T-helper 1 cell treated with Interleukin-12 subunit alpha and Interleukin-12 subunit beta and Interleukin-4 antibody, amounts not matched to agents 30 μg/mL and 1 μg/mL, for 36 hours (primary cell): ENCODE measurements around the gene MDM2.
"Not testable (repeated sequence)": the region's sequence is repeated elsewhere in the genome, so short reads cannot be mapped to it uniquely, and the experiment has no call there.

Source experiments
- H3K27ac Mint-ChIP-seq: one replicate; pipeline ENCODE4 v1.8.0; 2021; ENCODE audit warnings: mild to moderate bottlenecking, mixed read lengths
- H3K27me3 Mint-ChIP-seq: one replicate; pipeline ENCODE4 v1.8.0; 2021; ENCODE audit warnings: low read depth, mixed read lengths
- H3K36me3 Mint-ChIP-seq: one replicate; pipeline ENCODE4 v1.8.0; 2021; ENCODE audit warnings: low read depth, mixed read lengths
- H3K4me1 Mint-ChIP-seq: one replicate; pipeline ENCODE4 v1.8.0; 2021; ENCODE audit warnings: low read depth, mixed read lengths
- H3K4me3 Mint-ChIP-seq: one replicate; pipeline ENCODE4 v1.8.0; 2021; ENCODE audit warnings: mild to moderate bottlenecking, moderate library complexity, mixed read lengths
- H3K9me3 Mint-ChIP-seq: one replicate; pipeline ENCODE4 v1.8.0; 2021; ENCODE audit warnings: mixed read lengths

The MDM2 gene

DNA sequence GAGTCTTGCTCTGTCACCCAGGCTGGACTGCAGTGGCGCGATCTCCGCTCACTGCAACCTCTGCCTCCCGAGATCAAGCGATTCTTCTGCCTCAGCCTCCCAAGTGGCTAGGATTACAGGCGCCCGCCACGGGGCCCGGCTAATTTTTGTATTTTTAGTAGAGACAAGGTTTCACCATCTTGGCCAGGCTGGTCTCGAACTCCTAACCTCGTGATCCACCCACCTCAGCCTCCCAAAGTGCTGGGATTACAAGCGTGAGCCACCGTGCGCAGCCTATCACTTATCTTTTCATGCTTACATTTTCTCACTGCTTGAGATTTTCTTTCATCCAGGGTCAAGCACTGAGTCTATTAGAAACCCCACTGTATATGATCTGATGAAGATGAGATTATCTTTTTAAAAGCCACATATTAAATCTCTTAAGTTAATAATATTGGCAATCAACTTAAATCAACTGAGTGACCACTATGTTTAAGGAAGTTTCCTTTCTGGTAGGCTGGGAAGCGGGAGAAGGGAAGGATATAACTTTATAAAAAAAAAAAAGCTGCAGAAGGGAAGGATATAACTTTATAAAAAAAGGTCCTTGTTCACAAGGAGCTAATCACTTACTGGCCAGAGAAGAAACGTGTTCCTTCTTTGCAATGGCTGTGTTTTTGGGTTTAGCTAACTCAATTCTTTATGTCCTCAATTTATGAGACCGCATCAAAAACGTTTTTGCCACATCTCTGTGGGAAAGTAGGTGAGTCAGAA is 1.3 kb upstream of the MDM2 start:
- Mint-ChIP-seq H3K4me1 (peaks cover 19% of the 10 kb centered on the region), H3K36me3 (peaks cover 28% of the 10 kb centered on the region), H3K4me3 (peak overlapping the region; percentile 91), H3K27me3 (no peaks in the 10 kb centered on the region), H3K9me3 (no peaks in the 10 kb centered on the region), H3K27ac (peak overlapping the region; percentile 99)

DNA sequence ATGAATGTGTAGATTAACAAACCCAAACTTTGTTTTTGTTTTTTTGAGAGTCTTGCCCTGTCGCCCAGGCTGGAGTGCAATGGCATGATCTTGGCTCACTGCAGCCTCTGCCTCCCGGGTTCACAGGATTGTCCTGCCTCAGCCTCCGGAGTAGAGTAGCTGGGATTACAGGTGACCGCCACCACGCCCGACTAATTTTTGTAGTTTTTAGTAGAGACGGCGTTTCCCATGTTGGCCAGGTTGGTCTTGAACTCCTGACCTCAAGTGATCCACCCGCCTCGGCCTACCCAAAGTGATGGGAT is 752 bp upstream of the MDM2 start:
- Mint-ChIP-seq H3K4me1 (peaks cover 17% of the 10 kb centered on the region), H3K36me3 (peaks cover 30% of the 10 kb centered on the region), H3K27ac (peak overlapping the region; percentile 99), H3K4me3 (peak overlapping the region; percentile 91)
- H3K27me3 Mint-ChIP-seq, H3K9me3 Mint-ChIP-seq: not testable (repeated sequence)

DNA sequence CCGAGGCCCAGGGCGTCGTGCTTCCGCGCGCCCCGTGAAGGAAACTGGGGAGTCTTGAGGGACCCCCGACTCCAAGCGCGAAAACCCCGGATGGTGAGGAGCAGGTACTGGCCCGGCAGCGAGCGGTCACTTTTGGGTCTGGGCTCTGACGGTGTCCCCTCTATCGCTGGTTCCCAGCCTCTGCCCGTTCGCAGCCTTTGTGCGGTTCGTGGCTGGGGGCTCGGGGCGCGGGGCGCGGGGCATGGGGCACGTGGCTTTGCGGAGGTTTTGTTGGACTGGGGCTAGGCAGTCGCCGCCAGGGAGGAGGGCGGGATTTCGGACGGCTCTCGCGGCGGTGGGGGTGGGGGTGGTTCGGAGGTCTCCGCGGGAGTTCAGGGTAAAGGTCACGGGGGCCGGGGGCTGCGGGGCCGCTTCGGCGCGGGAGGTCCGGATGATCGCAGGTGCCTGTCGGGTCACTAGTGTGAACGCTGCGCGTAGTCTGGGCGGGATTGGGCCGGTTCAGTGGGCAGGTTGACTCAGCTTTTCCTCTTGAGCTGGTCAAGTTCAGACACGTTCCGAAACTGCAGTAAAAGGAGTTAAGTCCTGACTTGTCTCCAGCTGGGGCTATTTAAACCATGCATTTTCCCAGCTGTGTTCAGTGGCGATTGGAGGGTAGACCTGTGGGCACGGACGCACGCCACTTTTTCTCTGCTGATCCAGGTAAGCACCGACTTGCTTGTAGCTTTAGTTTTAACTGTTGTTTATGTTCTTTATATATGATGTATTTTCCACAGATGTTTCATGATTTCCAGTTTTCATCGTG is 612 bp downstream of the MDM2 start:
- Mint-ChIP-seq H3K4me3 (peak overlapping the region; percentile 91), H3K4me1 (peaks cover 28% of the 10 kb centered on the region), H3K27me3 (no peaks in the 10 kb centered on the region), H3K36me3 (peaks cover 43% of the 10 kb centered on the region), H3K27ac (peak overlapping the region; percentile 96), H3K9me3 (no peaks in the 10 kb centered on the region)

DNA sequence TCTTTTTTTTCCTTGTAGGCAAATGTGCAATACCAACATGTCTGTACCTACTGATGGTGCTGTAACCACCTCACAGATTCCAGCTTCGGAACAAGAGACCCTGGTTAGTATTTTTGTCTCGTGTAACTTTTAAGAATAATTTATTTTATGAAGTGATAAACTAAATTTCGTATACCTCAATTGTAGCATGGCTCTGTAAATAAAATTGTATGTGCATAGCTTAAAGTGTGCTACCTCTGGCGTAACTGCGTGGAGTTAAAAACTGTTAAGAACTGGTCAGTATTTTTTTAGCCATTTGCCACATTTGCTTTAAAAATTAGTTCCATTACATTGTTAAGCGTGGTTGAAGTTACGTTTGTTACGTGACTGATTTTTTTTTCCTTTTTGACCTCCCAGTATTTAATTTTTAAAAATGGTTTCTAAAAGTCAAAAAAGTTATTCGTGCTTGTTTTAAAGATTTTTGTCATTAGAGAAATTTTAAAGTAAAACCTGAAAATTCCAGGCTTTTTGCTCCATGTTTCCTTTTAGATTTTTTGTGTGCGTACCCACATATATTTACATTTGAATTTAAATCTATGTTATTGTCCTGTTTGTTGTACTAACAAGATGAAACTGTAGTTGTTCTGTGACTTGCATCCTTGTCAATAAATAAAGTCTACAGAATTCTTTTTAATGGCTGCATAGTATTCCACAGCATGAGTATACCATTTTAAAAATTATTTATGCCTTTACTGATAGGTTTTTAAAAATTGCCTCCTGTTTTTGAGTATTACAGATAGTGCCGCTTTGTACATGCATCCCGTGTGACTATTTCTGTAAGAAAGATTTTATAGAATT is 1.4 kb downstream of the MDM2 start:
- H3K4me1 Mint-ChIP-seq = peaks cover 32% of the 10 kb centered on the region
- H3K36me3 Mint-ChIP-seq = peaks cover 48% of the 10 kb centered on the region
- peak overlapping the region; percentile 96 for H3K27ac Mint-ChIP-seq
- H3K4me3 Mint-ChIP-seq = peak overlapping the region; percentile 91
- no peaks in the 10 kb centered on the region for H3K9me3 Mint-ChIP-seq
- no peaks in the 10 kb centered on the region for H3K27me3 Mint-ChIP-seq

DNA sequence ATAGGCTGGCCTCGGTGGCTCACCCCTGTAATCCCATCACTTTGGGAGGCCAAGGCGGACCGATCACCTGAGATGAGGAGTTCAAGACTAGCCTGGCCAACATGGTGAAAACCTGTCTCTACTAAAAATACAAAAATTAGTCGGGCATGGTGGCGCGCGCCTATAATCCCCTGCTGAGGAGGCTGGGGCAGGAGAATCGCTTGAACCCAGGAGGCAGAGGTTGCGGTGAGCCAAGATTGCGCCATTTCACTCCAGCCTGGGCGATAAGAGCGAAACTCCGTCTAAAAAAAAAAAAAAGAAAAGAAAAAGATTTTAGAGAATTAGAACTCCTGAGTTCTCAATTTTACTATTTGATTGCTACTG is 2.0 kb downstream of the MDM2 start:
- H3K27me3 Mint-ChIP-seq, H3K9me3 Mint-ChIP-seq: not testable (repeated sequence)
- Mint-ChIP-seq H3K27ac (peak overlapping the region; percentile 96), H3K4me3 (peak overlapping the region; percentile 91), H3K4me1 (peaks cover 38% of the 10 kb centered on the region), H3K36me3 (peaks cover 54% of the 10 kb centered on the region)

DNA sequence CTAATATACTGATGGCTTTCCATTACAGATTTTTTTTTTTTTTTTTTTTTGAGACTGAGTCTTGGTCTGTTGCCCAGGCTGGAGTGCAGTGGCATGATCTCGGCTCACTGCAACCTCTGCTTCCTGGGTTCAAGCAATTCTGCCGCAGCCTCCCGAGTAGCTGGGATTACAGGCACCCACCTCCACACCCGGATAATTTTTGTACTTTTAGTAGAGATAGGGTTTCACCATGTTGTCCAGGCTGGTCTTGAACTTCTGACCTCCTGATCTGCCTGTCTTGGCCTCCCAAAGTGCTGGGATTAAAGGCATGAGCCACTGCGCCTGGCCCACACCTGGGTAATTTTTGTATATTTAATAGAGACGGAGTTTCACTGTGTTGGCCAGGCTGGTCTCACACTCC is 3.6 kb downstream of the MDM2 start:
- H3K4me1 Mint-ChIP-seq = peaks cover 41% of the 10 kb centered on the region
- H3K4me3 Mint-ChIP-seq = peak overlapping the region; percentile 82
- H3K36me3 Mint-ChIP-seq = peaks cover 58% of the 10 kb centered on the region
- H3K27me3 Mint-ChIP-seq, H3K9me3 Mint-ChIP-seq: not testable (repeated sequence)
- peak overlapping the region; percentile 52 for H3K27ac Mint-ChIP-seq

DNA sequence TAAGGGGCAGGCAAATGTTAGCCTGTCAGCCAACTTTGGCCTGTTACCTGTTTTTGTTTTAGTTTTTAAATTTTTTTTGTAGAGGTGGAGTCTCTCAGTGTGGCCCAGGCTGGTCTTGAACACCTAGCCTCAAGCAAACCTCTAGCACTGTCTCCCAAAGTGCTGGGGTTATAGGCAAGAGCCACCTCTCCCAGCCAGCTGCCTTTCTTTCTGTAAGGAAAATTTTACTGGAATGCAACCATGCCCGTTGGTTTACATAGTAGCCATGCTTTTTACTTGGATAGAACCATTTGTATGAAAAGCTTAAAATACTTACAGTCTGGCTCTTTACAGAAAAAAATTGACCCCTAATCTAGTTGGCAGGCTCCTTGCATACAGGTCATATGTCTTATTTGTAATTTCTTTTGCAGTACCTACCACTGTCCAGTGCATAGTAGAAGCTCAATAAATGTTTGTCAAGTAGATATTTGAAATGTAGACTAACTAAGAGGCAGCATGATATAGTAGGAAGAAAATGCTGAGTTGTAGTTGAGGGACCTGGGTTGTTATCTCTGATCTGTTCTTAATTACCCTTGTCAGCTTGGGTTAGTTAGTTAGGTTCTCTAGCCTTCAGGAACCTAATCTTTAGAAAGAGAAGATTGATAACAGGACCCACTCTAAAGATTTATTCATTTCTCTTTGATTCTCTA is 4.7 kb downstream of the MDM2 start:
- peak overlapping the region; percentile 13 for H3K4me3 Mint-ChIP-seq
- H3K4me1 Mint-ChIP-seq = peaks cover 41% of the 10 kb centered on the region
- H3K9me3 Mint-ChIP-seq = no peaks in the 10 kb centered on the region
- no peaks in the 10 kb centered on the region for H3K27me3 Mint-ChIP-seq
- H3K36me3 Mint-ChIP-seq = peaks cover 63% of the 10 kb centered on the region
- H3K27ac Mint-ChIP-seq = no peak overlapping the region

DNA sequence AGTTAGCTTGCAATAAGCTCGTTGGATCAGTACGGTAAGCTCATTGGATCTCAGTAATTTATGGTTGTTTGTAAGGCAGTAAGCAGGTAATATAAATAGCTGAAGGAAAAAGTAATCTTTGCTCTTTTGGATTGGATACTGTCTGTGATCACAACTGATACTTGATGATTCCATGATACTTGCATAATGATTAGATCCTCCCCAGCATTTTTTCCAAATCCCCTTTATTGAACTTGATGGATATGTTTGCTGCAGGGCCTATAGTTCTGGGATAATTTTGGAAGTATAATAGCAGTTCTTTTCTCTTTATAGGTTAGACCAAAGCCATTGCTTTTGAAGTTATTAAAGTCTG is 5.2 kb downstream of the MDM2 start:
- peak overlapping the region; percentile 13 for H3K4me3 Mint-ChIP-seq
- no peaks in the 10 kb centered on the region for H3K9me3 Mint-ChIP-seq
- H3K27ac Mint-ChIP-seq = no peak overlapping the region
- H3K4me1 Mint-ChIP-seq = peaks cover 41% of the 10 kb centered on the region
- H3K27me3 Mint-ChIP-seq = no peaks in the 10 kb centered on the region
- H3K36me3 Mint-ChIP-seq = peaks cover 62% of the 10 kb centered on the region

DNA sequence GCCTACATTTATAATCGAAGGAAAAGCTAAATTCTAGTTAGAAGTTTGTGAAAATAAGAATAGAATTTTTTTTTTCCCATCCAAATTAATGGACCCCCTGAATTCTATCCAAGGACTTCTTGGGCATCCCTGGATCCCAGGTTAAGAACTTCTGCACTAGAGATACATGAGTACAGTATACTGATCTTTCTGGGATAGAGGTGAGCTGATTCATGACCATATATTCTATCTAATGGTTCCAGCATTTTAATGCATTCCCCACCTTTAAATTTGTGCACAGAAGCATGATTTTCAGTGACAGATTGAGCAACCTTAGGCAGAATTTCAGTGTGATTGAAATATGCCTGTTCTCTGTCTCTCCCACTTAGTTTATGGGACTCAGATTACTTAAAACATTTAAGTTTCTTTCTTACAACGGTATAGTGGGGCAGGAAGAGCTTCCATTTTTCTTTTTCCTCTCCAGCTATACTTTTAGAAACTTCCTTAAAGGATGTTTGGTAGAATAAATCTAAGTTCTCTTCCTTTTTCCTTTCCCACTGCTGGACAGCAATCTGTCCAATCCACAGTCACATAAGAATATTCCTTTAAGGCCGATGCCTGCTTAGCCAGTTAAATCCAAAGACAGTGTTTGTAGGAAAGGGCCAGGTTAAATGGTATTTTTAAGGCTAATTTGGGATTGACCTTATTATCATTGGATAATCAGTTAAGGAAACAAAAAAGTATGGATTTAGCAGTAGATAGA is 6.7 kb downstream of the MDM2 start:
- Mint-ChIP-seq H3K4me3 (peak overlapping the region; percentile 17), H3K27ac (no peak overlapping the region), H3K9me3 (no peaks in the 10 kb centered on the region), H3K27me3 (no peaks in the 10 kb centered on the region), H3K4me1 (peaks cover 44% of the 10 kb centered on the region), H3K36me3 (peaks cover 60% of the 10 kb centered on the region)

DNA sequence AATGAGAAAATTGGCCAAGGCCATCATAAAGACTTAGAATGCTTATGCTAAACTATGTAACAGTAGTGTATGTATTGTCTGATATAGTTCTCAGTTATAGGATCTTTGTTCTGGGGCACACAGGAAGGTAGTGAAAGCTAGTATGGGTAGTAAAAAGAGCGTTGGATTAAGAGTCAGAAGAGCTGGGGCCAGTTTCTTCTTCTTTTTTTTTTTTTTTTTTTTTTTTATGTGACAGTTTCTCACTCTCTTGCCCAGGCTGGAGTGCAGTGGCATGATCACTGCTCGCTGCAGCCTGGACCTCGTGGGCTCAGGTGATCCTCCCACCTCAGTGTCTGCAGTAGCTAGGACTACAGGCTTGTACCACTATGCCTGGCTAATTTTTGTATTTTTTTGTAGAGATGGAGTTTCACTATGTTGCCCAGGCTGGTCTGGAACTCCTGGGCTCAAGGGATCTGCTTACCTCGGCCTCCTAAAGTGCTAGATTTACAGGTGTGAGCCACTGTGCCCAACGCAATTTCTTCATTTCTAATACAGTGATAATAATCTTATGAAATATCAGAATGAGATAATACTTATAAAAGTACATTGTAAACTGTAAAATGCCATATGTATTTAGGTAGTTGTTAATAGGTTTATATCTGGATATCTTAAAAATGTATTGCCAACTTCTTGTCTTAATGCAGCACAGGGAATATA is 7.4 kb downstream of the MDM2 start:
- Mint-ChIP-seq H3K27me3 (no peaks in the 10 kb centered on the region), H3K4me1 (peaks cover 47% of the 10 kb centered on the region), H3K27ac (no peak overlapping the region), H3K36me3 (peaks cover 61% of the 10 kb centered on the region), H3K9me3 (no peaks in the 10 kb centered on the region), H3K4me3 (peak overlapping the region; percentile 3)

DNA sequence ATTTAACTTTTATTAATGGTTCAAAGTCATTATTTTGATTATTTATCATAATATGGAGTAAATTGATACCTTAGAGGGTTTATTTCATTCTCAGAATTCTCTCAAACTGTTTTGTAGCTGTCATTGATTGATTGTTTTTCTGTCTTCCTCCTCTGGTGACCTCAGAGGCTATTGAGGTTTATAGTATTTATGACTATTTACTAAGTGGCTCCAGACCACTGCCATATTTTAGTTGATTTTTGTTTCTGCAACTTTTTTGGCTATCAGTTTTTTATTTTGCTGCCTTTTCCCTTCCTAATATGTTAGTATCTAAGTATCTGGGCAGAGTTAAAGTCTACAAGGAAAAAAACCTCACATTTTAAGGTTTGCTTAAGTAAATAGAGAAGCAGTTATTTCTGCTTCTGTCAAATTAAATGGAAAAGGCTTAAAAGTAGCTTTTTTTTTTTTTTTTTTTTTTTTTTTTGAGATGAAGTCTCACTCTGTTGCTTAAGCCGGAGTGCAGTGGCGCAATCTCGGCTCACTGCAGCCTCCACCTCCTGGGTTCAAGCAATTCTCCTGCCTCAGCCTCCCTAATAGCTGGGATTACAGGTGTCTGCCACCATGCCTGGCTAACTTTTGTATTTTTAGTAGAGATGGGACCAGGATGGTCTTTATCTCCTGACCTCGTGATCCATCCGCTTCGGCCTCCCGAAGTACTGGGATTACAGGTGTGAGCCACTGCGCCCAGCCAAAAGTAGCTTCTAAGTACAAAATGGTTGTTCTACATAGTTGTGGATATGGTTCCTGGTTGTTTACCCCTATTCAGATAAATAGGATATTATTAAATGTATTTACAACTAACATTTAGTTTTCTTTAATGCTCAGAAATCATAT is 8.2 kb downstream of the MDM2 start:
- Mint-ChIP-seq H3K36me3 (peaks cover 60% of the 10 kb centered on the region), H3K4me1 (peaks cover 47% of the 10 kb centered on the region), H3K27me3 (no peaks in the 10 kb centered on the region), H3K9me3 (no peaks in the 10 kb centered on the region), H3K4me3 (no peak overlapping the region), H3K27ac (no peak overlapping the region)

DNA sequence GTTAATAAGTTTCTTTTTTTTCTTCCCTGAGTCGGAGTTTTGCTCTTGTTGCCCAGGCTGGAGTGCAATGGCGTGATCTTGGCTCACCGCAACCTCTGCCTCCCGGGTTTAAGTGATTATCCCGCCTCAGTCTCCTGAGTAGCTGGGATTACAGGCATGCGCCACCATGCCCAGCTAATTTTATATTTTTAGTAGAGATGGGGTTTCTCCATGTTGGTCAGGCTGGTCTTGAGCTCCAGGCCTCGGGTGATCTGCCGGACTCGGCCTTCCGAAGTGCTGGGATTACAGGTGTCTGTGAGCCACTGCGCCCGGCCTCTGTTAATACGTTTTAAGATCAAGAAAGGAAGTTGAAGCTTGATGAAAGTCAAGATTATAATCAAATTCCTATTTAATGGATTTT is 11.5 kb downstream of the MDM2 start:
- peaks cover 45% of the 10 kb centered on the region for H3K4me1 Mint-ChIP-seq
- H3K27ac Mint-ChIP-seq = not testable (repeated sequence)
- H3K36me3 Mint-ChIP-seq = peaks cover 52% of the 10 kb centered on the region

More for the DNA sequence above, 11.5 kb downstream of the MDM2 start:
- H3K9me3 Mint-ChIP-seq, H3K4me3 Mint-ChIP-seq, H3K27me3 Mint-ChIP-seq: not testable (repeated sequence)
